A673 (cell line): ENCODE results near the gene DAB2IP. TPM values are rescaled to one million over a fixed set of nuclear protein-coding genes. Genes with fewer than 3 reads are reported as not detected.

Source experiments
- BruUV-seq: library from RNA; stranded (reverse); fragments of 400-500 nt; replicated peaks from 2 replicates; lab custom pipeline; 2021; lab: Mats Ljungman, UMichigan
- CTCF ChIA-PET: fragments of 300-600 bp; sonication (Branson Sonifier 250); formaldehyde crosslinking; loops from one replicate; lab custom pipeline; 2022; ENCODE audit warnings: antibody characterized with exemption; lab: Charles Lee
- POLR2A ChIA-PET: fragments of 300-600 bp; sonication (Branson Sonifier 250); formaldehyde crosslinking; loops from one replicate; lab custom pipeline; 2022; ENCODE audit warnings: antibody characterized with exemption; ENCODE audit not compliant: low non-redundant PET; lab: Charles Lee
- DNase-seq: peaks from one replicate; pipeline ENCODE4 v3.0.0-alpha.2; 2015; ENCODE audit warnings: low spot score
- H3K27ac ChIP-seq: fragments of 200-600 bp; sonication (generic); 2 replicates; pipeline ENCODE4 v1.5.1; 2016; ENCODE audit warnings: mixed run types, low read depth, mild to moderate bottlenecking, mixed read lengths, antibody characterized with exemption, low read length; ENCODE audit not compliant: poor library complexity, severe bottlenecking
- H3K27me3 ChIP-seq: fragments of 200-600 bp; sonication (generic); replicated peaks from 2 replicates; pipeline ENCODE4 v1.6.1; 2017; ENCODE audit warnings: mixed run types, low read depth, mild to moderate bottlenecking, mixed read lengths, antibody characterized with exemption, low read length; ENCODE audit not compliant: insufficient read depth, poor library complexity
- H3K36me3 ChIP-seq: fragments of 200-600 bp; sonication (generic); 2 replicates; pipeline ENCODE4 v1.6.1; 2016; ENCODE audit warnings: mixed run types, mild to moderate bottlenecking, mixed read lengths, antibody characterized with exemption, low read length; ENCODE audit not compliant: insufficient read depth, poor library complexity, severe bottlenecking
- H3K4me1 ChIP-seq: fragments of 200-600 bp; sonication (generic); 2 replicates; pipeline ENCODE4 v1.6.1; 2017; ENCODE audit warnings: mixed run types, mild to moderate bottlenecking, mixed read lengths, antibody characterized with exemption, low read length; ENCODE audit not compliant: insufficient read depth, poor library complexity, severe bottlenecking
- H3K4me3 ChIP-seq: fragments of 200-600 bp; sonication (generic); 2 replicates; pipeline ENCODE4 v1.5.1; 2016; ENCODE audit warnings: low read depth, mixed run types, mild to moderate bottlenecking, mixed read lengths, low read length; ENCODE audit not compliant: poor library complexity, severe bottlenecking
- H3K9me3 ChIP-seq: fragments of 200-600 bp; sonication (generic); 2 replicates; pipeline ENCODE4 v1.6.1; 2016; ENCODE audit warnings: mixed run types, low read depth, mild to moderate bottlenecking, mixed read lengths, antibody characterized with exemption, low read length; ENCODE audit not compliant: poor library complexity, severe bottlenecking
- EZH2 ChIP-seq: fragments of 200-600 bp; sonication (generic); IDR thresholded peaks from 2 replicates; pipeline ENCODE4 v1.6.1; 2017; ENCODE audit warnings: borderline replicate concordance, low read depth, mild to moderate bottlenecking, mixed read lengths, antibody characterized with exemption, low read length; ENCODE audit not compliant: poor library complexity, severe bottlenecking
- intact Hi-C: fragments of 100-400 bp; cut with micrococcal nuclease; formaldehyde crosslinking; loops from one replicate; pipeline ENCODE4 v1.10.0; 2022; ENCODE audit not compliant: unreplicated experiment
- total RNA-seq: library from RNA; stranded (reverse); gene quantifications from 2 replicates; pipeline ENCODE4 v1.2.3, GENCODE V29; 2021
- TF ChIP-seq, protein P1 (sequence below): fragments of 300-800, 200-600 bp; sonication (generic); conservative IDR thresholded peaks from 2 replicates; pipeline ENCODE4 v1.5.1; 2017; ENCODE audit warnings: low read depth, mild to moderate bottlenecking, antibody characterized with exemption, low read length, moderate library complexity, mixed read lengths

Gene DAB2IP
- total RNA-seq, 1 experiment from 2014 or later, result 34.5 TPM

DNA sequence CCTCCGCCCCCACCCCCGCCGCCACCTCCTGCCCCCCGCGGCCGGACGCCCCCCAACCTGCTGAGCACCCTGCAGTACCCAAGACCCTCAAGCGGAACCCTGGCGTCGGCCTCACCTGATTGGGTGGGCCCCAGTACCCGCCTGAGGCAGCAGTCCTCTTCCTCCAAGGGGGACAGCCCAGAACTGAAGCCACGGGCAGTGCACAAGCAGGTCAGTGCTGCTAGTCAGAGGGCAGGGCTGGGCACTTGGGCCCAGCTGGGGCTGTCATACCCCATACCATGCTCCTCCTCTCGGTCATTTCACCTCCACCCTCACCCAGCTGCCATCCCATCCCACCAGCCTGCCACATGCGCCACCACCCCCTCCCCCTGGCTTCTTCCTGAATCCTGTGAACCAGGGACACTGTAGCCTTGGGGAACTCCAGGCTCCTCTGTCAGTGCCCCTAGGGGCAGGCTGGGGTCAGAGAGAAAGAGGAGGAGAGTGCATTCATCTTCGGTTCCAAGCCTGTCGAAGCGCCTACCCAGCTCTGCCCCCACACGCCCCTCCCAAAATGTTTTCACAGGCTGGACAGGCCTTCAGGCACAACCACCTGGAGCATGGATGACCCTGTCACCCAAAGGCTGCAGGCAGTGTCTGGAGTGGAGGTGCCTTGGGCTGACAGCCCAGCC, 122.0 kb downstream of the DAB2IP start:
- peaks cover 7% of the 10 kb centered on the region for H3K36me3 ChIP-seq
- no peak for DNase-seq
- no peak overlapping the region for H3K27ac ChIP-seq
- no peaks in the 10 kb centered on the region for H3K27me3 ChIP-seq
- no peak overlapping the region for H3K4me3 ChIP-seq
- peaks cover 4% of the 10 kb centered on the region for H3K9me3 ChIP-seq
- POLR2A ChIA-PET, result no interaction called here
- no peaks in the 10 kb centered on the region for H3K4me1 ChIP-seq
- intact Hi-C loops, result no loop called here
- TF ChIP-seq, protein P1, sequence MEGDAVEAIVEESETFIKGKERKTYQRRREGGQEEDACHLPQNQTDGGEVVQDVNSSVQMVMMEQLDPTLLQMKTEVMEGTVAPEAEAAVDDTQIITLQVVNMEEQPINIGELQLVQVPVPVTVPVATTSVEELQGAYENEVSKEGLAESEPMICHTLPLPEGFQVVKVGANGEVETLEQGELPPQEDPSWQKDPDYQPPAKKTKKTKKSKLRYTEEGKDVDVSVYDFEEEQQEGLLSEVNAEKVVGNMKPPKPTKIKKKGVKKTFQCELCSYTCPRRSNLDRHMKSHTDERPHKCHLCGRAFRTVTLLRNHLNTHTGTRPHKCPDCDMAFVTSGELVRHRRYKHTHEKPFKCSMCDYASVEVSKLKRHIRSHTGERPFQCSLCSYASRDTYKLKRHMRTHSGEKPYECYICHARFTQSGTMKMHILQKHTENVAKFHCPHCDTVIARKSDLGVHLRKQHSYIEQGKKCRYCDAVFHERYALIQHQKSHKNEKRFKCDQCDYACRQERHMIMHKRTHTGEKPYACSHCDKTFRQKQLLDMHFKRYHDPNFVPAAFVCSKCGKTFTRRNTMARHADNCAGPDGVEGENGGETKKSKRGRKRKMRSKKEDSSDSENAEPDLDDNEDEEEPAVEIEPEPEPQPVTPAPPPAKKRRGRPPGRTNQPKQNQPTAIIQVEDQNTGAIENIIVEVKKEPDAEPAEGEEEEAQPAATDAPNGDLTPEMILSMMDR, result no peak
- TF ChIP-seq EZH2, result no peak
- BruUV-seq, result no TSS peak
- CTCF ChIA-PET, result no interaction called here

DNA sequence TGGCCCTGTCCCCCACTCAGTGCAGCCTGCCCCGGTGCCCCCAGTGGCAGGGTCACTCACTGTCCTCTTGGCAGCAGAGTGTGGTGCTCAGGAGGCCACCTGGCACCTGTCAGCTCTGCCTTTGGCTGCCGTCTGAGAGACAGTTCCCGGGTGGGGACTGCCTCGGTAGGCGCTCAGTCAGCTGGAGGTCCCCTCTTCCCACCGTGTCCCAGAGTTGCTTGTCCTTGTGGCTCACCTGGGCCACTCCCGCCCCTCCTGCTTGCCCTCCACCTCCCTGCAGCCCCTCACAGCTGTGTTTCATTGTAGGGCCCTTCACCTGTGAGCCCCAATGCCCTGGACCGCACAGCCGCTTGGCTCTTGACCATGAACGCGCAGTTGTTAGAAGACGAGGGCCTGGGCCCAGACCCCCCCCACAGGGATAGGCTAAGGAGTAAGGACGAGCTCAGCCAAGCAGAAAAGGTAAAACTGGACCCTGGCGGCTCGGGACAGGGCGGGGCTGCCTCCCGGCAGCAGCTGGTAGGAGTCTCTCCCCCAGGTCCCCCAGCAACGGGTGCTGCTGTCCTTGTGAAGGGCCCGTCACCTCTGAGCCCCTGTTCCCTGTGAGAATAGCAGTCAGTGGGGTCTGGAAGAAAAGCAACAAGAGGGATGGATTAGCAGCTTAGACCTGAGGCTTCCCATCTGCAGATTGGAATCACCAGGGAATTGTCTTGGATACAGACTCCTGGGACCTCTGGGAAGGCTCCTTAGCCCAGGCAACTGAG, 122.7 kb downstream of the DAB2IP start:
- intact Hi-C loops, result no loop called here
- Histone ChIP-seq H3K4me1 (no peaks in the 10 kb centered on the region), H3K27me3 (no peaks in the 10 kb centered on the region), H3K9me3 (peaks cover 4% of the 10 kb centered on the region), H3K4me3 (no peak overlapping the region), H3K36me3 (peaks cover 7% of the 10 kb centered on the region), H3K27ac (no peak overlapping the region)
- ChIA-PET POLR2A (no interaction called here), CTCF (interaction anchor here (0.6 kb wide), 1 partner anchor 88 kb away, joined by 4 read pairs; no protein-coding TSS in a partner anchor)
- no peak for TF ChIP-seq EZH2
- no peak for DNase-seq
- no TSS peak for BruUV-seq

DNA sequence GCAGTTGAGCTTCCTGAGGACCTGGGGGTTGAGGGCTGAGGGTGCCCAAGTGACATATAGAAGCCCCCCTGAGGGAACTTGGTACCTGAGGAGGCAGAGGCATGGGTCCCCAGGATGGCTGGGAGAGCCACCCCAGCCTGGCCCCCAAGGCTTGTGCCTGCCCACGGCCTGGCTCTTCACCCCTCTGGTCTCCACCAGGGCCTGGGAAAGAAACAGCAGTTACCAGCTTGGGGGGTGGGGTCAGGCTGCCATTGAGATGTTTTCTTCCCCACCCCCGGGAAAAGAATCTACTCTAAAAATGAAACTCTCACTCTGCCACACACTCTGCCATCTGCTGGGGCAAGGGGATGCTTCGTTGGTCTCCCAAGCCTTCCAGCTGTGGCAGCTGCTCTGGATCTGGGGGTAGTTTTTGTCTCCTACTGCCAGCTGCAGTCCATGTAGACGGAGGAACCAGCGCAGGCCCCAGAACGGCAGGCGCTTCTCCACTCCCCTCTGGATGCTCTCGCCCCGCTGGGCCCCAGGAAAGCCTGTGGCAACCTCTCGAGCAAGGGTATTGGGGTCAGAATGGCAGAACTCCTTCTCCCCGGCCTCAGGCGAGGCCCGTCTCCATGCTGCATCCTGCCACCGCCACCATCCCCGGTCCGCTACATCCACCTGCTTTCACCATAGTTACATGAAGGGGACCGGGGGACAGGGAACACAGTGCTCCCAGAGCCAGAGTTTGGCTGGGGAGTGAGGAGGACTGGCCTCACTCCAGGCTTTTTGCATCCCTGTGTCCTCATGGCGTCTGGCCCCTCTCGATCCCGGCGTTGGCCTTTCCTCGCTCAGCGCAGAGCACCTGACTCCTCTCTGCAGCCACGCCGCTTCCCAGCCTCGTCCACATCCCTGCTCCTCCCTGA, 123.5 kb downstream of the DAB2IP start:
- Histone ChIP-seq H3K4me3 (no peak overlapping the region), H3K4me1 (no peaks in the 10 kb centered on the region), H3K36me3 (peaks cover 7% of the 10 kb centered on the region), H3K27ac (no peak overlapping the region), H3K9me3 (peaks cover 4% of the 10 kb centered on the region), H3K27me3 (no peaks in the 10 kb centered on the region)
- TF ChIP-seq EZH2, result no peak
- TF ChIP-seq, protein P1, result no peak
- intact Hi-C loops, result no loop called here
- BruUV-seq, result no TSS peak
- ChIA-PET CTCF (interaction anchor here (0.6 kb wide), 1 partner anchor 87 kb away, joined by 4 read pairs; no protein-coding TSS in a partner anchor), POLR2A (no interaction called here)
- no peak for DNase-seq
